Endodermal cell (in vitro differentiated cells): ENCODE measurements around the gene MACROD2. TPM values are rescaled to one million over a fixed set of nuclear protein-coding genes. Genes with fewer than 3 reads are reported as not detected.

ENCODE experiments used
- DNase-seq: peaks from one replicate; pipeline ENCODE4 v3.0.0-alpha.2; 2017
- H3K27ac ChIP-seq: 2 replicates; pipeline ENCODE4 v1.5.1; 2013; ENCODE audit warnings: mild to moderate bottlenecking, low read depth, low read length, moderate library complexity
- H3K27me3 ChIP-seq: 2 replicates; pipeline ENCODE4 v1.6.1; 2013; ENCODE audit warnings: mild to moderate bottlenecking, low read length, moderate library complexity; ENCODE audit not compliant: insufficient read depth, control insufficient read depth, poor library complexity, severe bottlenecking
- H3K36me3 ChIP-seq: 2 replicates; pipeline ENCODE4 v1.7.0; 2013; ENCODE audit warnings: mild to moderate bottlenecking, low read length, moderate library complexity; ENCODE audit not compliant: control insufficient read depth, insufficient read depth
- H3K4me1 ChIP-seq: one replicate; pipeline ENCODE4 v1.7.0; 2013; ENCODE audit warnings: low read length; ENCODE audit not compliant: control insufficient read depth, insufficient read depth
- H3K4me3 ChIP-seq: 2 replicates; pipeline ENCODE4 v1.5.1; 2013; ENCODE audit warnings: mild to moderate bottlenecking, low read length, moderate library complexity
- H3K9ac ChIP-seq: 2 replicates; pipeline ENCODE4 v1.6.1; 2013; ENCODE audit warnings: mild to moderate bottlenecking, low read length, moderate library complexity; ENCODE audit not compliant: poor library complexity, severe bottlenecking; ENCODE audit errors: extremely low read depth
- H3K9me3 ChIP-seq: 2 replicates; pipeline ENCODE4 v1.6.1; 2013; ENCODE audit warnings: mild to moderate bottlenecking, low read length, moderate library complexity; ENCODE audit not compliant: control insufficient read depth
- H3K27ac Mint-ChIP-seq: 2 replicates; pipeline ENCODE4 v1.8.0; 2020; ENCODE audit warnings: mixed read lengths
- H3K27me3 Mint-ChIP-seq: 2 replicates; pipeline ENCODE4 v1.8.0; 2021; ENCODE audit warnings: mild to moderate bottlenecking, mixed read lengths; ENCODE audit not compliant: insufficient read depth
- H3K36me3 Mint-ChIP-seq: 2 replicates; pipeline ENCODE4 v1.8.0; 2020; ENCODE audit warnings: low read depth, mixed read lengths
- H3K4me1 Mint-ChIP-seq: 2 replicates; pipeline ENCODE4 v1.8.0; 2020; ENCODE audit warnings: mixed read lengths
- H3K4me3 Mint-ChIP-seq: 2 replicates; pipeline ENCODE4 v1.8.0; 2020; ENCODE audit warnings: mild to moderate bottlenecking, moderate library complexity, mixed read lengths
- H3K9me3 Mint-ChIP-seq: 2 replicates; pipeline ENCODE4 v1.8.0; 2020; ENCODE audit warnings: mild to moderate bottlenecking, mixed read lengths
- WGBS, 2 experiments: methylation state at CpG; one replicate each; pipeline versions ENCODE4 v1.1.5 to v1.1.7; 2013; ENCODE audit warnings: missing lambda C conversion rate in 2 of 2, mixed read lengths in 1 of 2; ENCODE audit not compliant: insufficient coverage in 1 of 2, insufficient read length in 1 of 2; 5-methylcytosine and 5-hydroxymethylcytosine counted together
- total RNA-seq, 2 donors: library from RNA; stranded (reverse); fragmentation: NEBNext Ultra II Directional in 1 of 2; extraction: Animal tissue kit (Norgen Biotek cat#: 25700) in 1 of 2; gene quantifications; 2 replicates in 1 of 2; 3 replicates in 1 of 2; pipeline ENCODE4 v1.2.1, GENCODE V29; 2021
- TF ChIP-seq, protein P1 (sequence below): fragments of 200-600 bp; sonication (generic); conservative IDR thresholded peaks from 2 replicates; pipeline ENCODE4 v1.5.0; 2021; ENCODE audit warnings: antibody characterized with exemption, mild to moderate bottlenecking

Gene MACROD2
- total RNA-seq, 2 donors from 2014 or later = 2.3 to 4.8 TPM

DNA sequence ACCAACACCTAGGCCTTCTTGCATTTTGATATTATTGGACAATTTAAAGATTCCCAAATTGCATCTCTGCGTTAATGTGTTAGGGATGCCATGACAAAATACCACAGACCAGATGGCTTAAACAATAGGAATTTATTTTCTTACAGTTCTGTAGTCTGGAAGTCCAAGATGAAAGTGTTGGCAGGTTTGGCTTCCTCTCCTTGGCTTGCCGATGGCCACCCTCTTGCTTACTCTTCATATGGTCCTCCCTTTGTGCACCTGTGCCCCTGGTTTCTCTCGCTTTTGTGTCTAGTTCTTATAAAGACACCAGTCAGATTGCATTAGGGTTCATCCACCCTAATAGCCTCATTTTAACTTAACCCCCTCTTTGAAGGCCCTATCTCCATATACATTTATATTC, 1184.5 kb downstream of the MACROD2 start:
- H3K9ac ChIP-seq = no peak overlapping the region
- WGBS, 2 experiments = 95 to 100% methylated on average over 3 of the region's 3 CpGs
- DNase-seq = no peak

DNA sequence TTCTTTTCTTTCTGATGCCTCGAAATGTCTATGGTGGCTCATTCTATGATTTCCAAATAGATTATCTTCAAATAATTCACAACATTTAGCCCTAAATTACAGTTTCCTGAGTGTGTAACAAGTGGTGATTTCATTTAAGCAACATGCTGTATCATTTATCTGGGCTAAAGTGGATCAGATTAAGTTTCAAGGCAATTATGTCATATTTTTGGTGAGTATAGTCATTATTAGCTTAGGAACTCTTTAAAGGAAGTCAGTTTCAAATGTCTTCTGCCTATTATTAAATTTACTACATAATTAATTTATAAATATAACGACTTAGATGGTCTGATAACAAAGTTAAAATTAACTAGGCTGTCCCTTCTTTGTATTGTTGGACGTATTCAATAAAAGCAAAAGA, 1190.0 kb downstream of the MACROD2 start:
- no peak for DNase-seq
- TF ChIP-seq, protein P1, sequence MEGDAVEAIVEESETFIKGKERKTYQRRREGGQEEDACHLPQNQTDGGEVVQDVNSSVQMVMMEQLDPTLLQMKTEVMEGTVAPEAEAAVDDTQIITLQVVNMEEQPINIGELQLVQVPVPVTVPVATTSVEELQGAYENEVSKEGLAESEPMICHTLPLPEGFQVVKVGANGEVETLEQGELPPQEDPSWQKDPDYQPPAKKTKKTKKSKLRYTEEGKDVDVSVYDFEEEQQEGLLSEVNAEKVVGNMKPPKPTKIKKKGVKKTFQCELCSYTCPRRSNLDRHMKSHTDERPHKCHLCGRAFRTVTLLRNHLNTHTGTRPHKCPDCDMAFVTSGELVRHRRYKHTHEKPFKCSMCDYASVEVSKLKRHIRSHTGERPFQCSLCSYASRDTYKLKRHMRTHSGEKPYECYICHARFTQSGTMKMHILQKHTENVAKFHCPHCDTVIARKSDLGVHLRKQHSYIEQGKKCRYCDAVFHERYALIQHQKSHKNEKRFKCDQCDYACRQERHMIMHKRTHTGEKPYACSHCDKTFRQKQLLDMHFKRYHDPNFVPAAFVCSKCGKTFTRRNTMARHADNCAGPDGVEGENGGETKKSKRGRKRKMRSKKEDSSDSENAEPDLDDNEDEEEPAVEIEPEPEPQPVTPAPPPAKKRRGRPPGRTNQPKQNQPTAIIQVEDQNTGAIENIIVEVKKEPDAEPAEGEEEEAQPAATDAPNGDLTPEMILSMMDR = no peak
- 100% methylated on average over 2 of the region's 3 CpGs; no CpG with 5 or more reads in 1 of the 2 experiments for WGBS, 2 experiments
- Mint-ChIP-seq H3K4me3 (no peak overlapping the region), H3K9me3 (no peaks in the 10 kb centered on the region), H3K4me1 (no peaks in the 10 kb centered on the region), H3K27me3 (no peaks in the 10 kb centered on the region), H3K36me3 (no peaks in the 10 kb centered on the region), H3K27ac (no peak overlapping the region)
- Histone ChIP-seq H3K9ac (no peak overlapping the region), H3K4me3 (no peak overlapping the region), H3K36me3 (no peaks in the 10 kb centered on the region), H3K27ac (no peak overlapping the region), H3K9me3 (no peaks in the 10 kb centered on the region), H3K27me3 (no peaks in the 10 kb centered on the region), H3K4me1 (no peaks in the 10 kb centered on the region)

More for the DNA sequence above, 1184.5 kb downstream of the MACROD2 start:
- no peaks in the 10 kb centered on the region for H3K4me1 Mint-ChIP-seq
- no peaks in the 10 kb centered on the region for H3K27me3 ChIP-seq
- no peak overlapping the region for H3K27ac ChIP-seq
- H3K36me3 ChIP-seq = no peaks in the 10 kb centered on the region
- H3K27ac Mint-ChIP-seq = no peak overlapping the region
- H3K36me3 Mint-ChIP-seq = no peaks in the 10 kb centered on the region
- H3K27me3 Mint-ChIP-seq = no peaks in the 10 kb centered on the region
- H3K4me3 Mint-ChIP-seq = no peak overlapping the region
- TF ChIP-seq, protein P1 = no peak
- H3K4me3 ChIP-seq = no peak overlapping the region
- H3K4me1 ChIP-seq = no peaks in the 10 kb centered on the region
- no peaks in the 10 kb centered on the region for H3K9me3 Mint-ChIP-seq
- no peaks in the 10 kb centered on the region for H3K9me3 ChIP-seq

DNA sequence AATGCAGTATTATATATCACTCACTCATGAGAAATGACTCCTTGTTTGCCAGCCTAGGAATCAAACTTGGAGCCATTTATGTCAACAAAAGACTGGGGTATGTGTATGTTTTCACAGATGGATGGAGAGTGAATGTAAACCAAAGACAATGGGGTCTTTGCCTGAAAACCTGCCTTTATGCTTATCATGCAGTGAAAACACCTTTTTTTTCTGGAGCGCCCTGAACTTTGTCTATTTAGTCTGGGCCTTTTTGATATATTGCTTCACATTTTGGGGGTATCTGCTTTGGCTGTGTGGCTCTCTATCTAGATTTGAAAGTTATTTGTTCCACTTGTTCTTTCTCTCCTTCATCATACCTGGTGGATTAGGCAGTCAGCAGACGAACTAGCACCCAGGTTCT, 1190.6 kb downstream of the MACROD2 start:
- Mint-ChIP-seq H3K9me3 (no peaks in the 10 kb centered on the region), H3K27me3 (no peaks in the 10 kb centered on the region), H3K4me3 (no peak overlapping the region), H3K27ac (no peak overlapping the region), H3K4me1 (no peaks in the 10 kb centered on the region), H3K36me3 (no peaks in the 10 kb centered on the region)
- TF ChIP-seq, protein P1 = no peak
- no peak overlapping the region for H3K27ac ChIP-seq
- no peaks in the 10 kb centered on the region for H3K27me3 ChIP-seq
- H3K4me1 ChIP-seq = no peaks in the 10 kb centered on the region
- no peak overlapping the region for H3K9ac ChIP-seq
- H3K36me3 ChIP-seq = no peaks in the 10 kb centered on the region
- H3K4me3 ChIP-seq = no peak overlapping the region
- DNase-seq = no peak
- 41 to 100% methylated on average over 1 to 2 of the region's 2 CpGs for WGBS, 2 experiments
- H3K9me3 ChIP-seq = no peaks in the 10 kb centered on the region
